HepG2 (cell line): Measurements from ENCODE around the gene MISFA.

Source experiments
- MYC ChIP-seq: sonication (generic); formaldehyde crosslinking; IDR thresholded peaks from 2 replicates; pipeline ENCODE4 v1.9.0; 2021; ENCODE audit warnings: missing genetic modification reagents, borderline replicate concordance
- POLR2AphosphoS5 ChIP-seq: IDR thresholded peaks from 2 replicates; pipeline ENCODE4 v1.6.1; 2012; ENCODE audit warnings: low read depth, low read length
- SALL2 ChIP-seq: sonication (generic); formaldehyde crosslinking; IDR thresholded peaks from 2 replicates; pipeline ENCODE4 v1.8.1; 2023; ENCODE audit warnings: mild to moderate bottlenecking, missing genetic modification reagents, inconsistent platforms
- SP1 ChIP-seq, 2 experiments: fragments of 450-650 bp in 1 of 2; sonication (generic) in 1 of 2; formaldehyde crosslinking in 1 of 2; IDR thresholded peaks; 2 replicates each; pipeline versions ENCODE4 v1.4.0 to v1.6.1; 2016 to 2020; ENCODE audit warnings: missing genetic modification reagents in 1 of 2
- STAG1 ChIP-seq: sonication (generic); formaldehyde crosslinking; IDR thresholded peaks from 2 replicates; pipeline ENCODE4 v1.4.0; 2020; ENCODE audit warnings: missing genetic modification reagents
- TF ChIP-seq, protein P1 (sequence below), 2 experiments: IDR thresholded peaks; 2 replicates each; pipeline ENCODE4 v1.6.1; 2011 to 2012; ENCODE audit warnings: low read length in 2 of 2, borderline replicate concordance in 1 of 2, low read depth in 1 of 2, mild to moderate bottlenecking in 1 of 2, moderate library complexity in 1 of 2

DNA sequence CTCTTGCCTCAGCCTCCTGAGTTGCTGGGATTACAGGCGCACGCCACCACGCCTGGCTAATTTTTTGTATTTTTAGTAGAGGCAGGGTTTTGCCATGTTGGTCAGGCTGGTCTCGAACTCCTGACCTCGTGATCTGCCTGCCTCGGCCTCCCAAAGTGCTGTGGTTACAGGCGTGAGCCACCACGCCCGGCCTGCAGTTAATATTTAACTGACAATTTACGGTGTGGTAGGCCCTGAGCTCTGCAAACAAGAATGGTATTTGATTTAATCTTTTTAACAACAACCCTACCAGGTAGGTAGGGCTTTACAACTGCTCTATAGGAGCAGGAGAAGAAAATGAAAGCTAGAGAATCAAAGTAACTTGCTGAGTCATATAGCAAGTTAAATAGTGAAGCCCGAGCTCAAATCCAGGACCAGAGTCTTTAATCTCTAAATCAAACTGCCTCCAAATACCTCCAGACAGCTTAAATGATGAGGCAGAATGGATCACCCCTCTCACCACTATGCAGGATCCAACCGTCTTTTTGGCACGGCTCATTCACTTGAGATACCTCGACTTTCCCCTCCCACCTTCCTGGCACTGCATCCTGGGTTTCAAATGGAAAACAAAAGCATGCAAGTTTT is 20.5 kb upstream of the MISFA start:
- TF ChIP-seq, protein P1, sequence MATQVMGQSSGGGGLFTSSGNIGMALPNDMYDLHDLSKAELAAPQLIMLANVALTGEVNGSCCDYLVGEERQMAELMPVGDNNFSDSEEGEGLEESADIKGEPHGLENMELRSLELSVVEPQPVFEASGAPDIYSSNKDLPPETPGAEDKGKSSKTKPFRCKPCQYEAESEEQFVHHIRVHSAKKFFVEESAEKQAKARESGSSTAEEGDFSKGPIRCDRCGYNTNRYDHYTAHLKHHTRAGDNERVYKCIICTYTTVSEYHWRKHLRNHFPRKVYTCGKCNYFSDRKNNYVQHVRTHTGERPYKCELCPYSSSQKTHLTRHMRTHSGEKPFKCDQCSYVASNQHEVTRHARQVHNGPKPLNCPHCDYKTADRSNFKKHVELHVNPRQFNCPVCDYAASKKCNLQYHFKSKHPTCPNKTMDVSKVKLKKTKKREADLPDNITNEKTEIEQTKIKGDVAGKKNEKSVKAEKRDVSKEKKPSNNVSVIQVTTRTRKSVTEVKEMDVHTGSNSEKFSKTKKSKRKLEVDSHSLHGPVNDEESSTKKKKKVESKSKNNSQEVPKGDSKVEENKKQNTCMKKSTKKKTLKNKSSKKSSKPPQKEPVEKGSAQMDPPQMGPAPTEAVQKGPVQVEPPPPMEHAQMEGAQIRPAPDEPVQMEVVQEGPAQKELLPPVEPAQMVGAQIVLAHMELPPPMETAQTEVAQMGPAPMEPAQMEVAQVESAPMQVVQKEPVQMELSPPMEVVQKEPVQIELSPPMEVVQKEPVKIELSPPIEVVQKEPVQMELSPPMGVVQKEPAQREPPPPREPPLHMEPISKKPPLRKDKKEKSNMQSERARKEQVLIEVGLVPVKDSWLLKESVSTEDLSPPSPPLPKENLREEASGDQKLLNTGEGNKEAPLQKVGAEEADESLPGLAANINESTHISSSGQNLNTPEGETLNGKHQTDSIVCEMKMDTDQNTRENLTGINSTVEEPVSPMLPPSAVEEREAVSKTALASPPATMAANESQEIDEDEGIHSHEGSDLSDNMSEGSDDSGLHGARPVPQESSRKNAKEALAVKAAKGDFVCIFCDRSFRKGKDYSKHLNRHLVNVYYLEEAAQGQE (IDR thresholded peaks at IDR 0.05; ENCODE audit: borderline replicate concordance in 1 of 2, low read depth in 1 of 2, low read length in 2 of 2), result no peak
- no peak for TF ChIP-seq SP1 (IDR thresholded peaks at IDR 0.05)
- TF ChIP-seq SP1 (CRISPR knock-in tag; IDR thresholded peaks at IDR 0.05), result no peak
- TF ChIP-seq POLR2AphosphoS5, result no peak
- TF ChIP-seq SALL2 (CRISPR knock-in tag), result peak; percentile 53; the same call in 1 of the 2 replicates
- no peak for TF ChIP-seq STAG1 (CRISPR knock-in tag)
- peak; percentile 34; the same call in 1 of the 2 replicates for TF ChIP-seq MYC (CRISPR knock-in tag)
